Gastrocnemius medialis (tissue), 4 donors: ENCODE results near the gene TENM3.

Experiments
- POLR2A ChIP-seq, 2 donors: fragments of 450-650 bp; IDR thresholded peaks; one replicate each; pipeline ENCODE4 v1.6.1; 2017; ENCODE audit warnings: antibody characterized with exemption in 2 of 2, mild to moderate bottlenecking in 2 of 2, moderate library complexity in 2 of 2
- TF ChIP-seq, protein P1 (sequence below), 5 experiments: fragments of 450-650 bp in 3 of 5; fragments of 200-600 bp in 2 of 5; sonication (generic) in 2 of 5; IDR thresholded peaks in 4 of 5; conservative IDR thresholded peaks in 1 of 5; 1 replicate in 4 of 5; 2 replicates in 1 of 5; pipeline ENCODE4 v1.5.1; 2016 to 2019; ENCODE audit warnings: antibody characterized with exemption in 5 of 5, mild to moderate bottlenecking in 3 of 5, moderate library complexity in 3 of 5

DNA sequence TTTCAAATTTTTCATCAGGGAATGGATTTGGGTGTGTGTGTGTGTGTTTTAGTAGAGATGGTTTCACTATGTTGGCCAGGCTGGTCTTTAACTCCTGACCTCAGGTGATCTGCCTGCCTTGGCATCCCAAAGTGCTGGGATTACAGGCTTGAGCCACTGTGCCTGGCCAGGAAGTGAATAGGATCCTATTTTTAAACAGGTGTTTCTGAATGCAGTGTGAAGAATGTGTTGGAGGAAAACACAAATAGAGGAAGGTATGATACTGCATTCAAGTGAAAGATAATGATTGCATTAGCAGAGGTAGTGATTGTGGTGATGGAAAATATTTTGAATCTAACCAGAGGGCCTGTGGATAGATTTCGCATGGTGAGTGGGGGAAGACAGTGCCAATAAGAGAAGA lies 189.6 kb downstream of the TENM3 start:
- TF ChIP-seq, protein P1, sequence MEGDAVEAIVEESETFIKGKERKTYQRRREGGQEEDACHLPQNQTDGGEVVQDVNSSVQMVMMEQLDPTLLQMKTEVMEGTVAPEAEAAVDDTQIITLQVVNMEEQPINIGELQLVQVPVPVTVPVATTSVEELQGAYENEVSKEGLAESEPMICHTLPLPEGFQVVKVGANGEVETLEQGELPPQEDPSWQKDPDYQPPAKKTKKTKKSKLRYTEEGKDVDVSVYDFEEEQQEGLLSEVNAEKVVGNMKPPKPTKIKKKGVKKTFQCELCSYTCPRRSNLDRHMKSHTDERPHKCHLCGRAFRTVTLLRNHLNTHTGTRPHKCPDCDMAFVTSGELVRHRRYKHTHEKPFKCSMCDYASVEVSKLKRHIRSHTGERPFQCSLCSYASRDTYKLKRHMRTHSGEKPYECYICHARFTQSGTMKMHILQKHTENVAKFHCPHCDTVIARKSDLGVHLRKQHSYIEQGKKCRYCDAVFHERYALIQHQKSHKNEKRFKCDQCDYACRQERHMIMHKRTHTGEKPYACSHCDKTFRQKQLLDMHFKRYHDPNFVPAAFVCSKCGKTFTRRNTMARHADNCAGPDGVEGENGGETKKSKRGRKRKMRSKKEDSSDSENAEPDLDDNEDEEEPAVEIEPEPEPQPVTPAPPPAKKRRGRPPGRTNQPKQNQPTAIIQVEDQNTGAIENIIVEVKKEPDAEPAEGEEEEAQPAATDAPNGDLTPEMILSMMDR (IDR thresholded peaks at IDR 0.05 in 4 of 5, conservative IDR thresholded peaks at IDR 0.05 in 1 of 5): no peak
- TF ChIP-seq POLR2A (IDR thresholded peaks at IDR 0.05): no peak
